Stomach (tissue), 9 donors: ENCODE measurements around the gene EXOG. TPM values are rescaled to one million over a fixed set of nuclear protein-coding genes. Genes with fewer than 3 reads are reported as not detected.

ENCODE experiments used
- DNase-seq, 2 donors: peaks; one replicate each; pipeline versions ENCODE4 v3.0.0 to v3.0.0-alpha.2; 2013 to 2019
- H3K27ac ChIP-seq, 5 donors: fragments of 200-600 bp in 4 of 5; sonication (generic) in 4 of 5; one replicate each; pipeline ENCODE4 v1.5.1; 2013 to 2019; ENCODE audit warnings: mild to moderate bottlenecking in 1 of 5, moderate library complexity in 1 of 5
- H3K27me3 ChIP-seq, 3 donors: fragments of 200-600 bp; sonication (generic); one replicate each; pipeline ENCODE4 v1.5.1; 2017 to 2019; ENCODE audit warnings: mixed run types in 1 of 3
- H3K36me3 ChIP-seq, 4 donors: fragments of 200-600 bp; sonication (generic); 1 replicate in 3 of 4; 2 replicates in 1 of 4; pipeline ENCODE4 v1.5.1; 2016 to 2019
- H3K4me1 ChIP-seq, 4 donors: fragments of 200-600 bp; sonication (generic); one replicate each; pipeline ENCODE4 v1.5.1; 2016 to 2019
- H3K4me3 ChIP-seq, 4 donors: fragments of 200-600 bp; sonication (generic) in 3 of 4; one replicate each; pipeline ENCODE4 v1.5.1; 2016 to 2019; ENCODE audit warnings: mild to moderate bottlenecking in 1 of 4
- H3K9me3 ChIP-seq, 4 donors: fragments of 200-600 bp; sonication (generic); one replicate each; pipeline ENCODE4 v1.5.1; 2016 to 2019
- EP300 ChIP-seq: sonication (generic); formaldehyde crosslinking; IDR thresholded peaks from one replicate; pipeline ENCODE4 v1.6.1; 2017; ENCODE audit warnings: antibody characterized with exemption
- POLR2A ChIP-seq, 4 donors: fragments of 450-650 bp; IDR thresholded peaks; one replicate each; pipeline ENCODE4 v1.6.1; 2016; ENCODE audit warnings: antibody characterized with exemption in 4 of 4, control low read depth in 2 of 4, mild to moderate bottlenecking in 1 of 4, moderate library complexity in 1 of 4
- POLR2AphosphoS5 ChIP-seq, 3 donors: sonication (generic); formaldehyde crosslinking; IDR thresholded peaks; one replicate each; pipeline ENCODE4 v1.6.1; 2016; ENCODE audit warnings: antibody characterized with exemption in 3 of 3
- WGBS, 5 donors: extraction: QIAGEN DNeasy Blood & Tissue Kit in 3 of 5; methylation state at CpG; one replicate each; pipeline versions ENCODE4 v1.1.5 to v1.1.7; 2013 to 2018; 5-methylcytosine and 5-hydroxymethylcytosine counted together
- intact Hi-C: fragments of 100-400 bp; cut with DNase I; formaldehyde crosslinking; loops from one replicate; pipeline ENCODE4 v1.15.1; 2023; ENCODE audit warnings: low total_unique reads
- polyA plus RNA-seq, 3 donors: library from polyadenylated mRNA; stranded (reverse); fragments of 200-250 nt; gene quantifications; one replicate each; pipeline ENCODE4 v1.2.3, GENCODE V29; 2013
- total RNA-seq, 5 donors: library from RNA; depleted of rRNA; stranded (reverse); fragments of >200 nt; gene quantifications; one replicate each; pipeline versions ENCODE4 v1.1.0 to v1.2.3, GENCODE V29; 2014 to 2016
- TF ChIP-seq, protein P1 (sequence below), 7 experiments: fragments of 450-650 bp in 4 of 7; fragments of 200-600 bp in 3 of 7; sonication (generic) in 3 of 7; IDR thresholded peaks; one replicate each; pipeline ENCODE4 v1.5.1; 2016 to 2019; ENCODE audit warnings: antibody characterized with exemption in 7 of 7, control low read depth in 2 of 7, mild to moderate bottlenecking in 1 of 7
- donor health status: healthy with polysubstance abuse.
- donor health status: Bipolar disorder and iron deficiency.
- donor health status: healthy.

EXOG gene
- total and polyA plus RNA-seq, 8 donors: 2.4 to 202 (median 4.3) TPM; not detected in 1

GRCh38 chr3:38560284-38560683, 64.1 kb downstream of the EXOG start:
- WGBS, 5 donors: 90 to 97% (median 91%) methylated on average over 6 of the region's 6 CpGs
- intact Hi-C loops: no loop called here
- Histone ChIP-seq H3K36me3 (no peaks in the 10 kb centered on the region), H3K27ac (no peak overlapping the region), H3K4me3 (no peak overlapping the region), H3K27me3 (no peaks in the 10 kb centered on the region), H3K4me1 (no peaks in the 10 kb centered on the region), H3K9me3 (peaks cover 0 to 2% (median 0%) of the 10 kb centered on the region in 4 donors)
- no peak for TF ChIP-seq EP300
- TF ChIP-seq, protein P1, sequence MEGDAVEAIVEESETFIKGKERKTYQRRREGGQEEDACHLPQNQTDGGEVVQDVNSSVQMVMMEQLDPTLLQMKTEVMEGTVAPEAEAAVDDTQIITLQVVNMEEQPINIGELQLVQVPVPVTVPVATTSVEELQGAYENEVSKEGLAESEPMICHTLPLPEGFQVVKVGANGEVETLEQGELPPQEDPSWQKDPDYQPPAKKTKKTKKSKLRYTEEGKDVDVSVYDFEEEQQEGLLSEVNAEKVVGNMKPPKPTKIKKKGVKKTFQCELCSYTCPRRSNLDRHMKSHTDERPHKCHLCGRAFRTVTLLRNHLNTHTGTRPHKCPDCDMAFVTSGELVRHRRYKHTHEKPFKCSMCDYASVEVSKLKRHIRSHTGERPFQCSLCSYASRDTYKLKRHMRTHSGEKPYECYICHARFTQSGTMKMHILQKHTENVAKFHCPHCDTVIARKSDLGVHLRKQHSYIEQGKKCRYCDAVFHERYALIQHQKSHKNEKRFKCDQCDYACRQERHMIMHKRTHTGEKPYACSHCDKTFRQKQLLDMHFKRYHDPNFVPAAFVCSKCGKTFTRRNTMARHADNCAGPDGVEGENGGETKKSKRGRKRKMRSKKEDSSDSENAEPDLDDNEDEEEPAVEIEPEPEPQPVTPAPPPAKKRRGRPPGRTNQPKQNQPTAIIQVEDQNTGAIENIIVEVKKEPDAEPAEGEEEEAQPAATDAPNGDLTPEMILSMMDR (IDR thresholded peaks at IDR 0.05): no peak
- TF ChIP-seq POLR2A (IDR thresholded peaks at IDR 0.05): no peak
- TF ChIP-seq POLR2AphosphoS5 (IDR thresholded peaks at IDR 0.05): no peak
- peak in 1 of 2 donors; percentile 1 for DNase-seq

- H3K27ac ChIP-seq: no peak overlapping the region
- no peaks in the 10 kb centered on the region for H3K4me1 ChIP-seq
- no peak for DNase-seq
- no peak overlapping the region for H3K4me3 ChIP-seq
- 73 to 86% (median 79%) methylated on average over 7 of the region's 7 CpGs for WGBS, 5 donors
- TF ChIP-seq EP300: no peak
- no peak for TF ChIP-seq POLR2A (IDR thresholded peaks at IDR 0.05)
- intact Hi-C loops: no loop called here
- H3K36me3 ChIP-seq: no peaks in the 10 kb centered on the region
- H3K27me3 ChIP-seq: no peaks in the 10 kb centered on the region
- no peaks in the 10 kb centered on the region for H3K9me3 ChIP-seq
Observed at GRCh38 chr3:38560996-38561717, 65.0 kb downstream of the EXOG start.

- H3K36me3 ChIP-seq: no peaks in the 10 kb centered on the region
- TF ChIP-seq POLR2A (IDR thresholded peaks at IDR 0.05) (no peak), POLR2AphosphoS5 (IDR thresholded peaks at IDR 0.05) (no peak), EP300 (no peak)
- TF ChIP-seq, protein P1 (IDR thresholded peaks at IDR 0.05): no peak
- WGBS, 5 donors: 70 to 78% (median 76%) methylated on average over 8 to 10 of the region's 10 CpGs
- intact Hi-C loops: no loop called here
- H3K27me3 ChIP-seq: no peaks in the 10 kb centered on the region
- no peaks in the 10 kb centered on the region for H3K4me1 ChIP-seq
- no peak overlapping the region for H3K4me3 ChIP-seq
- H3K9me3 ChIP-seq: no peaks in the 10 kb centered on the region
- no peak for DNase-seq
- no peak overlapping the region for H3K27ac ChIP-seq
Observed at GRCh38 chr3:38561746-38562466, 65.8 kb downstream of the EXOG start.

DNA sequence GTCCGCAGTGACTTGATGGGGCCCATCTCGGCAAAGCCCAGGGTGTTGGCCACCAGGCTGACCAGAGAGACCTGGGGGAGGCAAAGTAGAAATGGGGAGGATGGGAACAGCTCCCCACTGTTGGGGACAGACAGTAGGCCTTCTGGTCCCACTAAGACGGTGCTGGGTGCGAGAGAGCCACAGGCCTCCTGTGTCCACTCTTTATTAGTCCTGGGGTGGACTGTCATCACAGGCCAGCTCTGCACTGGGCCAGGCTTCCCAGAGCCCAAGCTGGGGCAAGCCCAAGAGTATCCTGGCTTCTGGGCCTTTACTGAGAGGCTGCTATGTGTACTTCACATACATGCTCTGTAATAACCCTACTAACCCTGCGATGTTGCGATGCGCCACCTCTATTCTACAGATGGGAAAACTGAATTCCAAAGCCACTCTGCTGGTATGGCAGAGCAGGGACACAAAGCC, 66.4 kb downstream of the EXOG start:
- Histone ChIP-seq H3K27me3 (no peaks in the 10 kb centered on the region), H3K9me3 (no peaks in the 10 kb centered on the region), H3K4me1 (no peaks in the 10 kb centered on the region), H3K27ac (no peak overlapping the region), H3K36me3 (no peaks in the 10 kb centered on the region), H3K4me3 (no peak overlapping the region)
- TF ChIP-seq POLR2AphosphoS5 (IDR thresholded peaks at IDR 0.05) (no peak), POLR2A (IDR thresholded peaks at IDR 0.05) (no peak), EP300 (no peak)
- TF ChIP-seq, protein P1 (IDR thresholded peaks at IDR 0.05): no peak
- no peak for DNase-seq
- intact Hi-C loops: no loop called here
- 95 to 98% (median 96%) methylated on average over 7 of the region's 7 CpGs for WGBS, 5 donors
